HEK293T (cell line): ENCODE measurements around the gene MRPS35.

Experiments used
- CTCF ChIA-PET: fragments of 350-600 bp; formaldehyde crosslinking; extraction: SDS; loops from one replicate; lab custom pipeline; 2021; ENCODE audit warnings: antibody characterized with exemption, inconsistent platforms; lab: Yijun Ruan, JAX
- POLR2A ChIA-PET: fragments of 350-600 bp; formaldehyde crosslinking; extraction: SDS; loops from one replicate; lab custom pipeline; 2020; ENCODE audit warnings: antibody characterized with exemption, inconsistent platforms; lab: Yijun Ruan, JAX
- DNase-seq: peaks from one replicate; pipeline ENCODE4 v3.0.0; 2012; ENCODE audit warnings: mixed read lengths; ENCODE audit errors: extremely low spot score
- ARNT ChIP-seq: fragments of 450-650 bp; IDR thresholded peaks from 2 replicates; pipeline ENCODE4 v1.6.1; 2017; ENCODE audit warnings: mild to moderate bottlenecking
- BHLHE40 ChIP-seq: fragments of 450-650 bp; IDR thresholded peaks from 2 replicates; pipeline ENCODE4 v1.6.1; 2016; ENCODE audit warnings: mild to moderate bottlenecking, moderate library complexity, borderline replicate concordance
- CTBP1 ChIP-seq: fragments of 450-650 bp; IDR thresholded peaks from 2 replicates; pipeline ENCODE4 v1.6.1; 2016; ENCODE audit warnings: borderline replicate concordance
- ELF4 ChIP-seq: fragments of 450-650 bp; IDR thresholded peaks from 2 replicates; pipeline ENCODE4 v1.6.1; 2017; ENCODE audit warnings: antibody characterized with exemption
- FOXA1 ChIP-seq: fragments of 450-650 bp; IDR thresholded peaks from 2 replicates; pipeline ENCODE4 v1.6.1; 2016; ENCODE audit warnings: mild to moderate bottlenecking
- FOXK2 ChIP-seq: fragments of 450-650 bp; IDR thresholded peaks from 2 replicates; pipeline ENCODE4 v1.6.1; 2016; ENCODE audit warnings: mild to moderate bottlenecking
- FOXM1 ChIP-seq: fragments of 450-650 bp; IDR thresholded peaks from 2 replicates; pipeline ENCODE4 v1.6.1; 2017; ENCODE audit warnings: mild to moderate bottlenecking, borderline replicate concordance
- HDGF ChIP-seq: fragments of 450-650 bp; IDR thresholded peaks from 2 replicates; pipeline ENCODE4 v1.6.1; 2017; ENCODE audit warnings: antibody characterized with exemption, borderline replicate concordance
- L3MBTL2 ChIP-seq: fragments of 450-650 bp; conservative IDR thresholded peaks from 2 replicates; pipeline ENCODE4 v1.6.1; 2016; ENCODE audit warnings: mild to moderate bottlenecking
- LEF1 ChIP-seq: fragments of 450-650 bp; IDR thresholded peaks from 2 replicates; pipeline ENCODE4 v1.6.1; 2017; ENCODE audit warnings: mild to moderate bottlenecking, borderline replicate concordance
- NFRKB ChIP-seq: fragments of 450-650 bp; IDR thresholded peaks from 2 replicates; pipeline ENCODE4 v1.6.1; 2016; ENCODE audit warnings: mild to moderate bottlenecking, moderate library complexity
- SP1 ChIP-seq: fragments of 450-650 bp; IDR thresholded peaks from 2 replicates; pipeline ENCODE4 v1.6.1; 2017
- SUZ12 ChIP-seq: fragments of 450-650 bp; IDR thresholded peaks from 2 replicates; pipeline ENCODE4 v1.6.1; 2016; ENCODE audit warnings: mild to moderate bottlenecking
- TARDBP ChIP-seq: fragments of 450-650 bp; IDR thresholded peaks from 2 replicates; pipeline ENCODE4 v1.6.1; 2016
- ZNF384 ChIP-seq: fragments of 450-650 bp; IDR thresholded peaks from 2 replicates; pipeline ENCODE4 v1.6.1; 2016
- TF ChIP-seq, protein P1 (sequence below): fragments of 450-650 bp; IDR thresholded peaks from 2 replicates; pipeline ENCODE4 v1.6.1; 2016

Gene MRPS35

DNA sequence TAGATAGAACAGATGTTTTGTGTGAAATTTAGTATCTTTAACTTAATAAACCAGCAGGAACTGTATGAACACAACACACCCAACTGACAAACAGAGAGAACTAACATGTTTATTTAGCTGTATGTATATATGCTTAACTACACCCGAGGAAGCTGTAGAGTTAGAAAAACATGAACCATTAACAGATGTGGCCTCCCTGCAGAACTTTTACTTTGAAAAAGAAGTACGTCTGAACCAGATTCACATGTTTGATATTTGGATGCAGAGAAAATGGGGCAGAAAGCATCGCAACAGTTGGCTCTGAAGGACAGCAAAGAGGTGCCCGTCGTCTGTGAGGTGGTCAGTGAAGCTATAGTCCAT, 14.4 kb upstream of the MRPS35 start, which contains the start of gene REP15:
REP15 (plus strand) TSS at position 155 of the 360 bp plus-strand sequence; CDS start at position 271, 116 bp downstream.
- POLR2A ChIA-PET = no interaction called here
- CTCF ChIA-PET = interaction anchor here (0.6 kb wide), 1 partner anchor 21 kb away, joined by 3 read pairs; no protein-coding TSS in a partner anchor
- no peak for DNase-seq
- TF ChIP-seq SP1 = no peak
- TF ChIP-seq HDGF = no peak
- no peak for TF ChIP-seq CTBP1
- no peak for TF ChIP-seq FOXK2
- no peak for TF ChIP-seq TARDBP
- TF ChIP-seq SUZ12 = no peak
- TF ChIP-seq, protein P1, sequence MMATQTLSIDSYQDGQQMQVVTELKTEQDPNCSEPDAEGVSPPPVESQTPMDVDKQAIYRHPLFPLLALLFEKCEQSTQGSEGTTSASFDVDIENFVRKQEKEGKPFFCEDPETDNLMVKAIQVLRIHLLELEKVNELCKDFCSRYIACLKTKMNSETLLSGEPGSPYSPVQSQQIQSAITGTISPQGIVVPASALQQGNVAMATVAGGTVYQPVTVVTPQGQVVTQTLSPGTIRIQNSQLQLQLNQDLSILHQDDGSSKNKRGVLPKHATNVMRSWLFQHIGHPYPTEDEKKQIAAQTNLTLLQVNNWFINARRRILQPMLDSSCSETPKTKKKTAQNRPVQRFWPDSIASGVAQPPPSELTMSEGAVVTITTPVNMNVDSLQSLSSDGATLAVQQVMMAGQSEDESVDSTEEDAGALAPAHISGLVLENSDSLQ = no peak

DNA sequence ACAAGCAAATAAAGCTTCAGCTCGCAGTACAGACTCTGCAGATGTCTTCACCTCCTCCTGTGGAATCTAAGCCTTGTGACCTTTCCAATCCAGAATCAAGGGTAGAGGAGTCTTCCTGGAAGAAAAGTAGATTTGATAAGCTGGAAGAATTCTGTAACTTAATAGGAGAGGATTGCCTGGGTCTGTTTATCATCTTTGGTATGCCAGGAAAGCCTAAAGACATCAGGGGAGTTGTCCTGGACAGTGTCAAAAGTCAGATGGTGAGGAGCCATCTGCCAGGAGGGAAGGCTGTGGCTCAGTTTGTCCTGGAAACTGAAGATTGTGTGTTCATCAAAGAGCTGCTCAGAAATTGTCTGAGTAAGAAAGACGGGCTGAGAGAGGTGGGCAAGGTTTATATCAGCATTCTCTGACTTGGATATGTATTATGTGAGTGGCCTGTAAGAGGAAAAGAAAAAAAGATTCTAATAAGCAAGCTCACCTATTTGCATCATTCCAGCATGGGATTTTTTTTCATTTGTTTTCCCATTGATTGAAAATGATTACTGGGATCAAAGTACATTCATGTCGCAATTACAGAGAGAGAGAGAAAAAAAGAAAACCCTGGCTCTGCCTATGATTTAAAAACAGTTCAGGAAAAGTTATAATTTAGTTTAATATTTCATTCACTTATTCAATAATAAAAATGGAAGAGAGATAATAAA, 13.6 kb upstream of the MRPS35 start:
- CTCF ChIA-PET = interaction anchor here (0.6 kb wide), 1 partner anchor 22 kb away, joined by 3 read pairs; no protein-coding TSS in a partner anchor
- no peak for DNase-seq
- TF ChIP-seq ARNT (no peak), FOXM1 (no peak), BHLHE40 (no peak), SP1 (no peak), L3MBTL2 (no peak), NFRKB (no peak), ELF4 (no peak), FOXA1 (no peak), FOXK2 (no peak), ZNF384 (no peak), TARDBP (no peak), CTBP1 (no peak), HDGF (no peak), SUZ12 (no peak), LEF1 (no peak)
- TF ChIP-seq, protein P1 = no peak
- POLR2A ChIA-PET = no interaction called here

DNA sequence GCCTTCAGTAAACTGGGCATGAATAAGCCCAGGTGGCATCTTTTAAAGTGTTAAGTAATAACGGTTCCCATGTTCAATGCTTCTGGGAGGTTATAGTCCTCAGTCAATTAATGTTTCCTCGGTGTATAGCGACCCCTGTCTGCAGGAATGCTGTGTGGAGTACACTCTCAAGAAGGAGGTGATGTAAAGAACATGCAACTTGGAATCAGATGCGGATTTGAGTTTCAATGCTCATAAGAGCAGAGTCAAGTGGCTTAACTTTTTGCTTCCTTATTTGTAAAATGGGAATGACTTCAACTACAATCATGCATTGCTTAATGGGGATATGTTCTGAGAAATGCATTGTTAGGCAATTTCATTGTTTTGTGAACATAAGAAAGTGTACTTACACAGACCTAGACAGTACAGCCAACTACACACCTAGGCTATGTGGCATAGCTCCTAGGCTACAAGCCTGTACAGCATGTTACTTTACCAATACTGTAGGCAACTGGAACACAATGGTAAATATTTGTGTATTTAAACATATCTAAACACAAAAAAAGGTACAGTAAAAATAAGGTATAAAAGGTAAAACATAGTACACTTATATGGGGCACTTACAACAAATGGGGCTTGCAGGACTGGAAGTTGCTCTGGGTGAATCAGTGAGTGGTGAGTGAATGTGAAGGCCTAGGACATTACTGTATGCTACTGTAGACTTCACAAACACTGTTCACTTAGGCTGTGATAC, 6.7 kb upstream of the MRPS35 start:
- no peak for TF ChIP-seq L3MBTL2
- TF ChIP-seq ARNT = no peak
- TF ChIP-seq FOXA1 = no peak
- TF ChIP-seq FOXM1 = peak; percentile 83; the same call in 1 of the 2 replicates
- POLR2A ChIA-PET = no interaction called here
- peak; percentile 73 for DNase-seq

DNA sequence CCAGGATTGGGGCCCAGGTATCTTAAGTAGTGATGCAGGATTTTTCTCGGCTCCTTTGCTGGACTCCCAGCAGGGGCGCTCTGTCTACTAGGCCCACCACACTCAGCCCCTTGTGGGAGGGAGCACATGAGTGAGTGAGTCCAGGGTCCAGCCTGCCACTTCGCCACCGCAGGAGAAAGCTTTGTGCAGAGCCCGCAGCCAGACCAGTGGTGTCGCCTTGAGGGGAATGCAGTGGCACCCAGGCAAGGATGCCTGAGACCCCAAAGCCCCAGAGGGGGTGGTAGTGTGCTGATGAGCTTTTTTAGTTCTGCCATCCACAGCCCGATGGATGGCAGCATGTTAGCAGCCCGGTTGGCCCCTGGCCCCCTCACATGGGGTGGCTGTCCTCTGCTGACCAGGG, 5.4 kb upstream of the MRPS35 start:
- ChIA-PET CTCF (interaction anchor here (0.6 kb wide), 1 partner anchor 859 kb away, joined by 3 read pairs; no protein-coding TSS in a partner anchor), POLR2A (no interaction called here)
- TF ChIP-seq ZNF384 (no peak), BHLHE40 (no peak), FOXM1 (no peak), ARNT (no peak), SP1 (no peak), LEF1 (no peak)
- no peak for DNase-seq

More for the DNA sequence above, 6.7 kb upstream of the MRPS35 start:
- CTCF ChIA-PET = interaction anchor here (0.5 kb wide), 1 partner anchor 43 kb away, joined by 3 read pairs; no protein-coding TSS in a partner anchor

DNA sequence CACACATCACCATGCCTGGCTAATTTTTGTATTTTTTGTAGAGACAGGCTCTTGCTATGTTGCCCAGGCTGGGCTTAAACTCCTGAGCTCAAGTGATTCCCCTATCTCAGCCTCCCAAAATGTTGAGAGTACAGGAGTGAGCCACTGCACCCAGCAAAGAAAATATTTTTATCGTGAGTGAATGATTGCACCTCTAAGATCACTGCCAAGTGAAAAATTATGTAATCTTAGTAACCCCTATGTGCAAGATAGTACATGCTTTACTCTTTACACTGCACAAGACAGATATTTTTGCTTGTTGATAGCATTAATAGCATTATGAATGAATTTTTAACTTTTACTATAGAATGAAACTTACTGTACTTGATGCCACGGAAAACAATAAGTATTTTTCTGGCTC, 3.4 kb upstream of the MRPS35 start:
- ChIA-PET CTCF (no interaction called here), POLR2A (no interaction called here)
- DNase-seq = no peak
- TF ChIP-seq CTBP1 (no peak), SUZ12 (no peak), ZNF384 (no peak)

DNA sequence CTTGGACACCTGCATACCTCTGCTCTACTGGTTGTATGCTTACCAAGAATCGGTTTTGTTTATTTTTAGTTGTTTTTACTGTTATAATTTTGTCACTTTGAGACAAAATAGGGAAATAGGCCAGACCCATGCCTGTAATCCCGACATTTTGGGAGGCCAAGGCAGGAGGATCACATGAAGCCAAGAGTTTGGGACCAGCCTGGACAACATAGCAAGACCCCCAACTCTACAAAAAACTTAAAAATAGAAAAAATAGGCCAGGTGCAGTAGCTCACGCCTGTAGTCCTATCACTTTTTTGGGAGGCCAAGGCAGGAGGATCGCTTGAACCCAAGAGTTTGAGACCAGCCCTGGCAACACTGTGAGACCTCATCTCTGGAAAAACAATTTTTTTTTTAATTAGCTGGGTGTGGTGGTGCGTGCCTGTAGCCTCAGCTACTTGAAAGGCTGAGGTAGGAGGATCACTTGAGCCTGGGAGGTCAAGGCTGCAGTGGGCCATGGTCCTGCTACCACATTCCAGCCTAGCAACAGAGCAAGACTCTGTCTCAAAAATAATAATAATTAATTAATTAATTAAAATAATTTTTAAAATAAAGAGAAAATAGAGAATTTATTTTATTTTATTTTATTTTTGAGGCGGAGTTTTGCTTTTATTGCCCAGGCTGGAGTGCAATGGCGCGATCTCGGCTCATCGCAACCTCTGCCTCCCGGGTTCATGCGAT, 1.3 kb upstream of the MRPS35 start:
- ChIA-PET CTCF (no interaction called here), POLR2A (interaction anchor here (1.0 to 2.3 kb wide), 4 partner anchors 8 to 377 kb away, joined by 3 to 9 read pairs (median 4); partner anchors contain the start of genes BMAL2, KLHL42 and MANSC4)
- DNase-seq = no peak
- TF ChIP-seq NFRKB (no peak), BHLHE40 (no peak), L3MBTL2 (no peak), FOXA1 (no peak), ZNF384 (no peak), FOXK2 (no peak), HDGF (no peak), ELF4 (no peak), FOXM1 (no peak)
- TF ChIP-seq, protein P1 = no peak
